Measurements from ENCODE around the gene SCCPDH.
"Not testable (repeated sequence)": the region's sequence is repeated elsewhere in the genome, so short reads cannot be mapped to it uniquely, and the experiment has no call there.

The SCCPDH gene

GRCh38 chr1:246705368-246705767, 18.8 kb upstream of the SCCPDH start:
- no peak for DNase-seq (ENCODE audit: low read depth)

DNA sequence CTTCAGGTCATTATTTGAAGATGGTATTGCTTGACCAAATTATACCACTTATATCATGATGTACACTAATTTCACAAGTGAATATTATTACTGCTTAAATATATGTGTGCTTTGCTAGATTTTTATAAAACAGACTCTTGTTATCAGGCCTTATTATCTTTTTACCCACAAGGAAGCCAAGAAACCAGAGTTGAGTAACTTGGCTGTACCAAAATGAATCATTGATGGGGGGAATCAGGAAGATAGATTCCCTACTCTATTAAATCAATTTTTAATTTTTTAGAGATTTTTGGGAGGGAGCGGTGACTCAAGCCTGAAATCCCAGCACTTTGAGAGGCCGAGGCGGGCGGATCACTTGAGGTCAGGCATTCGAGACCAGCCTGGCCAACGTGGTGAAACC, 16.0 kb upstream of the SCCPDH start:
- no peak for DNase-seq (ENCODE audit: low read depth)

DNA sequence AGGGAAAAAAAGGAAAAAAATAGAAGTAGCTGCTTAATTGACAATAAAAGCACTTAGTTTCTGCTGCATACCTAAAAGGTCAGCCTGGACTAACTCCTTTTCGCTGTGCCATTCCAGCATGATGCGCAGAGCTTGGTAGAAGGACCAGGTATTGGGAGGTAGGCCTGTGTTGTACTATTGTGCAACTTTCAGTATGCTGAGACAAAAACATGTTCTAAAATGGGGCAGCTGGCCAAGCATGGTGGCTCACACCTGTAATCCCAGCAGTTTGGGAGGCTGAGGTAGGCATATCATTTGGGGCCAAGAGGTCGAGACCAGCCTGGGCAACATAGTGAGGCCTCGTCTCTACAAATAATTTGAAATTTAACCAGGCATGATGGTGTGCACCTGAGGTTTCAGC, 15.0 kb upstream of the SCCPDH start:
- DNase-seq (ENCODE audit: low read depth): no peak

DNA sequence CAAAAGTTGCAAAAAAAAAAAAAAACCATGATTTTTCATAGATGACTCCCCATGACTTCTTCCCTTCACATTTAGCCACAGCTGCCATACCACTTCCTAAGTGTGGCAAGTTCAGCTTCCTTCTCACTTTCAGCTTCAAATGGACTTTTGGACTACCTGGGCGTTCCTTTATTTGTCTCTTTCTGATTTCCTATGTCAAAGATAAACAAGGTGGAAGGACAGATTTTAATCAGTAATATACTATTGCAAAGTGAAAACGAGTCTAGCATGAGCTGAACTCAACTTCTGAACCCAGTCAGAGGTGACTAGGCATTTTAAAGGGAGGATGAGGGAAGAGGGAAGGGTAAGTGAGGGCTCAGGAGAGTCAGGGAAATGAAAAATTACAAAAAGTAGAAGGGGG, 14.4 kb upstream of the SCCPDH start:
- DNase-seq (ENCODE audit: low read depth): no peak

GRCh38 chr1:246711548-246712003, 12.6 kb upstream of the SCCPDH start:
- DNase-seq (ENCODE audit: low read depth): no peak

- DNase-seq (ENCODE audit: low read depth): not testable (repeated sequence)
These were observed 11.8 kb upstream of the SCCPDH start for GRCh38 chr1:246712428-246712827.

DNA sequence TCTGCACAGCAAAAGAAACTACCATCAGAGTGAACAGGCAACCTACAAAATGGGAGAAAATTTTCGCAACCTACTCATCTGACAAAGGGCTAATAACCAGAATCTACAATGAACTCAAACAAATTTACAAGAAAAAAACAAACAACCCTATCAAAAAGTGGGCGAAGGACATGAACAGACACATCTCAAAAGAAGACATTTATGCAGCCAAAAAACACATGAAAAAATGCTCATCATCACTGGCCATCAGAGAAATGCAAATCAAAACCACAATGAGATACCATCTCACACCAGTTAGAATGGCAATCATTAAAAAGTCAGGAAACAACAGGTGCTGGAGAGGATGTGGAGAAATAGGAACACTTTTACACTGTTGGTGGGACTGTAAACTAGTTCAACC, 4.8 kb upstream of the SCCPDH start:
- not testable (repeated sequence) for DNase-seq (ENCODE audit: low read depth)

DNA sequence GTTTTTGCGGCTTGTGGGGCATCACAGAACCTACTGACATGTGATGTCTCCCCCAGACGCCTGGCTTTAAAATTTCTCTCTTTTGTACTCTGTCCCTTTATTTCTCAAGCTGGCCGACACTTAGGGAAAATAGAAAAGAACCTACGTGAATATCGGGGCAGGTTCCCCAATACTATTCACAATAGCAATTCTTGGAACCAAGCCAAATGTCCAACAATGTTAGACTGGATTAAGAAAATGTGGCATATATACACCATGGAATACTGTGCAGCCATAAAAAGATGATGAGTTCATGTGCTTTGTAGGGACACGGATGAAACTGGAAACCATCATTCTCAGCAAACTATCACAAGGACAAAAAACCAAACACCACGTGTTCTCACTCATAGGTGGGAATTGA, 3.4 kb upstream of the SCCPDH start:
- DNase-seq (ENCODE audit: low read depth): not testable (repeated sequence)

- no peak for DNase-seq (ENCODE audit: low read depth)
These were observed 1.5 kb upstream of the SCCPDH start for GRCh38 chr1:246722720-246723119.

DNA sequence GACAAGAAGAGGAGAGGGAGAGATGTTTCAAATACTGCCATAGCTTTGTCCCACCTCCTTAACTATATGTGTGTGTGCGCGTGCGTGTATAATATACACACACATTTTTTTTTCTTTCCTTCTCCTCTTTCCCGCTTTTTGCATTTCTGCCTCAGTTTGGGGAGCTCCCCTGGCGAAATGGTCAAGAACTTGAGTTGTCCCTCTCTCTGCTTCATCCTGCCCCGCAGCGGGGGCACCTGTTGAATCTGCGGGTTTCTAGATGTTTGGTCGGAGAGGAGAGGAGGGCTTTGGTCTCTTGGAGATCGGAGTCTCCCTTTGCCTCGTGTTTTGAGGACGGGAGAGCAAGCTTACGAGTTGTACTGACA, 504 bp downstream of the SCCPDH start:
- DNase-seq (ENCODE audit: low read depth): no peak

DNA sequence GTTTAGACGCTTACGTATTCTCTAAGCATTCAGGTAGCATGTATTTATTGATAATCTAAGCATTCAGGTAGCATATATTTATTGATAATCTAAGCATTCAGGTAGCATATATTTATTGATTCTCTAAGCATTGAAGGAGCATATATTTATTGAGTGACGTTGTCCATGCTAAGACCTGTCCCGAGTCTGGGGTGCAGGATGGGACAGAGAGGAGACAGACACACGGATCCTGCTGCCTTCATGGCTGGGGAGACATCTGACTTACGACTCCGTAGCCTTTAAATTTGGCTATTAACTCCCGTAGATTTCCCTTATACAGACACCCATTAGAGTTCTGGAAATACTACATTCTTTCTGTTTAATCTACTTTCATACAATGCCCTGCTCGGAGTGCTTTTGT, 982 bp downstream of the SCCPDH start:
- DNase-seq (ENCODE audit: low read depth): no peak

DNA sequence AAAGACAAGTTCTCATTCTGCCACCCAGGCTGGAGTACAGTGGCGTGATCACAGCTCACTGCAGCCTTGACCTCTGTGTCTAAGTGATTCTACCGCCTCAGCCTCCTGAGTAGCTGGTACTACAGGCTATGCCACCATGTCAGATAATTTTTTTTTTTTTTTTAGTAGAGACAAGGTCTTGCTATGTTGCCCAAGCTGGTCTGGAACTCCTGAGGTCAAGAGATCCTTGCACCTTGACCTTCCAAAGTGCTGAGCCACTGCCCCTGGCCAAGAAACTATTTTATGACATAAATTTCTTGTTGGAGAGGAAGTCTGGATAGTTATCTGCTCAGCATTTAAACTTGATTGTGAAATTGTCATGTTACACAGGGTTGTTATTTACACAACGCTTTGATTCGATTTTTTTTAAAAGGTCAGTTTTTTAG, 2.1 kb downstream of the SCCPDH start:
- no peak for DNase-seq (ENCODE audit: low read depth)

DNA sequence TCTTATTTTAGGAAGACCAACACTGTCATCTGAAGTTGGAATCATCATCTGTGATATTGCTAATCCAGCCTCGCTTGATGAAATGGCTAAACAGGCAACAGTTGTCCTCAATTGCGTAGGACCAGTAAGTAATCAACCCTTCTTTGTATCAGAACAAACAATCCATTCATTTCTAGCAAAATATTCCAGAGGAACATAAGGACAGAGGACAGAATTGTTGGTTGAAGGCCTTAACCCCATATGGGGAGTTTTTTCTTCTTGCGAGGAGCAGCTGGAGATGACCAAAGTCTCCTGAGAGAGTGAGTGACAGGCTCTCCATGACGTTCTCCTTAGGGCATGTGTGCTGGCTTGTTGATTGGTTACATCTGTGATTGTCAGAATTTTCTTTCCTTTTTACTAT, 2.7 kb downstream of the SCCPDH start:
- no peak for DNase-seq (ENCODE audit: low read depth)

- no peak for DNase-seq (ENCODE audit: low read depth)
These were observed 3.4 kb downstream of the SCCPDH start for GRCh38 chr1:246727594-246727993.

- no peak for DNase-seq (ENCODE audit: low read depth)
These were observed 4.1 kb downstream of the SCCPDH start for GRCh38 chr1:246728311-246728710.

DNA sequence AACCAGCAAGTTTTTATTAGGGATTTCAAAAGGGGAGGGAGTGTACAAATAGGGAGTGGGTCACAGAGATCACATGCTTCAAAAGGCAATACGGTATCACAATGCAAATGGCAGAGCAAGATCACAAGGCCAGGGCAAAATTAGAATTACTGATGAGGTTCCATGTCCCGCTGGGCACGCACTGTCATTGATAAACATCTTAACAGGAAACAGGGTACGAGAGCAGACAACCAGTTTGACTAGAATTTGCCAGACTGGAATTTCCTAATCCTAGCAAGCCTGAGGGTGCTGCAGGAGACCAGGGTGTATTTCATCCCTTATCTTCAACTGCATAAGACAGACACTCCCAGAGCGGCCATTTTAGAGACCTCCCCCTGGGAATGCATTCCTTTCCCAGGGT, 4.8 kb downstream of the SCCPDH start:
- not testable (repeated sequence) for DNase-seq (ENCODE audit: low read depth)

DNA sequence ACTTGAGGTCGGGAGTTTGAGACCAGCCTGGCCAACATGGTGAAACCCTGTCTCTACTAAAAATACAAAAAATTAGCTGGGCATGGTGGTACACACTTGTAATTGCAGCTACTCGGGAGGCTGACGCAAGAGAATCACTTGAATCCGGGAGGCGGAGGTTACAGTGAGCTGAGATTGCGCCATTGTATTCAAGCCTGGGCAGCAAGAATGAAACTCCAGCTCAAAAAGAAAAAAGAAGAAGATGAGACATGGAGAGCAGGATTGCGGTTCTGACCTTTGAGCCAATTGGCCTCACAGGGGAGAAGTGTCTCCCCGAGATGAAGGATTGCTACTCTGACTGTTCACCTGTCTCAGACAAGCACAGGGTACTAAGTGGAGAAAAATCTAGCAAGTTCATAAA, 6.6 kb downstream of the SCCPDH start:
- no peak for DNase-seq (ENCODE audit: low read depth)

- not testable (repeated sequence) for DNase-seq (ENCODE audit: low read depth)
These were observed 7.7 kb downstream of the SCCPDH start for GRCh38 chr1:246731873-246732272.

GRCh38 chr1:246733704-246734103, 9.5 kb downstream of the SCCPDH start:
- no peak for DNase-seq (ENCODE audit: low read depth)

- no peak for DNase-seq (ENCODE audit: low read depth)
These were observed 10.7 kb downstream of the SCCPDH start for GRCh38 chr1:246734866-246735265.

GRCh38 chr1:246735735-246736134, 11.5 kb downstream of the SCCPDH start:
- DNase-seq (ENCODE audit: low read depth): no peak

GRCh38 chr1:246742396-246742795, 18.2 kb downstream of the SCCPDH start:
- DNase-seq (ENCODE audit: low read depth): no peak

- DNase-seq (ENCODE audit: low read depth): not testable (repeated sequence)
These were observed 21.9 kb downstream of the SCCPDH start for GRCh38 chr1:246746155-246746554.

DNA sequence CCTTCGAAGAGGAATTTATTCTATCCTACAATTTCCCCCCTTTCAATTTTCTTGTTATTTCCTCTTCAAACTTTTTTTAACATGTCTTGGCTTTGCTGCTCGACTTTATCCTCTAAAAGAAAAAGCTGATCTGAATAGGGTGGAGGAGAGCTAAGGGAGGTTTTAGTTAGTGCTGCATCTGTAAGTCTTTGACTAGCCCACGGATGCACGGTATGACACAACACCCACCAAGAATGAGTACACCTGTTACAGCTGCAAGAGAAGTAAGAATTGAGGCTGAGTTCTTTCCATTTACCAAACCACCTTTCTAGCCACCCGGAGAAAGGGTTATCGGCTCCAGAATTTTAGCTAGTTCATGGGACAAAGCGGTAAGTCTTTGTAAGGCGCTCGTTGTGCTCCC, 23.8 kb downstream of the SCCPDH start:
- DNase-seq (ENCODE audit: low read depth): no peak

DNA sequence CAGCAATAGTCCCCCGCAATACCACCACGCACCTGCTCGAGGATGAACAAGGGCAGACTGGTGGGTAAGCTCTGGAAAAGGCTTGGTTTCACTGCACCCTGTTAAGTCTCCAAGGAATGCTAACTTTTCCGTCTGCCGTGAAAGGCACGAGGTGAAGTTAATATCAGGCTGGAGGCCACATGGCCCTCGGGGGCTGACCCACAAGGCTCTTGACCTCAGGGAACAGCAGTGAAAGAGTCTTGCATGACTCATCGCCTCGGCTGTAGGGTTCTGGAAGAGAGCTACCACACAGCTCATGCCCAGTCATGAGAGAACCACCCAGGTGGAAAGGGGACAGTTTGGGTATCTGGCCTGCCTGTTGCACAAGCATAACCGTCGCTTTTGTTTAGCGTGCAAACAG, 24.7 kb downstream of the SCCPDH start:
- DNase-seq (ENCODE audit: low read depth): no peak
